AG09309 (cell line): Measurements from ENCODE around the gene RNF112.

Source experiments
- DNase-seq: peaks from one replicate; pipeline ENCODE4 v3.0.0-alpha.2; 2010; ENCODE audit warnings: low read depth
- H3K4me3 ChIP-seq: 2 replicates; pipeline ENCODE4 v1.5.1; 2011; ENCODE audit warnings: mild to moderate bottlenecking, low read depth, low read length, moderate library complexity; ENCODE audit not compliant: control insufficient read depth
- CTCF ChIP-seq: IDR thresholded peaks from 2 replicates; pipeline ENCODE4 v1.5.1; 2011; ENCODE audit warnings: mild to moderate bottlenecking, low read depth, low read length, inconsistent platforms; ENCODE audit not compliant: insufficient read depth, control insufficient read depth; ENCODE audit errors: missing control alignments

RNF112 gene

GRCh38 chr17:19412510-19412909 is 1.5 kb downstream of the RNF112 start:
- H3K4me3 ChIP-seq = no peak overlapping the region
- no peak for TF ChIP-seq CTCF
- no peak for DNase-seq

DNA sequence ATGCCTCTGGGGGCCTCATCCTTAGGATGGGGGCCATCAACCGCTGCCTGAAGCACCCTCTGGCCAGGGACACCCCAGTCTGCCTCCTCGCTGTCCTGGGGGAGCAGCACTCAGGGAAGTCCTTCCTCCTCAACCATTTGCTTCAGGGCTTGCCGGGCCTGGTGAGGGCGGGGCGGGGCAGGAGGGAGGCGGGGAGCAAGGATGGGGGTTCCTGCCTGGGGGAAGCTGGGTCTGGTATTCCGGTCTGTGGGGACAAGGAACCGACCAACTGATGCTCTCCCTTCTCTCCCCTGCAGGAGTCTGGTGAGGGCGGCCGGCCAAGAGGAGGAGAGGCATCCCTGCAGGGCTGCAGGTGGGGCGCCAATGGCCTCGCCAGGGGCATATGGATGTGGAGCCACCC is 2.0 kb downstream of the RNF112 start:
- TF ChIP-seq CTCF = no peak
- DNase-seq = no peak
- H3K4me3 ChIP-seq = no peak overlapping the region

GRCh38 chr17:19413761-19414160 is 2.7 kb downstream of the RNF112 start:
- DNase-seq = no peak
- H3K4me3 ChIP-seq = no peak overlapping the region
- TF ChIP-seq CTCF = no peak

- no peak for TF ChIP-seq CTCF
- no peak for DNase-seq
- no peak overlapping the region for H3K4me3 ChIP-seq
These were observed 3.6 kb downstream of the RNF112 start for GRCh38 chr17:19414396-19415280.

- no peak for DNase-seq
- H3K4me3 ChIP-seq = no peak overlapping the region
- TF ChIP-seq CTCF = no peak
These were observed 4.3 kb downstream of the RNF112 start for GRCh38 chr17:19415311-19415710.

DNA sequence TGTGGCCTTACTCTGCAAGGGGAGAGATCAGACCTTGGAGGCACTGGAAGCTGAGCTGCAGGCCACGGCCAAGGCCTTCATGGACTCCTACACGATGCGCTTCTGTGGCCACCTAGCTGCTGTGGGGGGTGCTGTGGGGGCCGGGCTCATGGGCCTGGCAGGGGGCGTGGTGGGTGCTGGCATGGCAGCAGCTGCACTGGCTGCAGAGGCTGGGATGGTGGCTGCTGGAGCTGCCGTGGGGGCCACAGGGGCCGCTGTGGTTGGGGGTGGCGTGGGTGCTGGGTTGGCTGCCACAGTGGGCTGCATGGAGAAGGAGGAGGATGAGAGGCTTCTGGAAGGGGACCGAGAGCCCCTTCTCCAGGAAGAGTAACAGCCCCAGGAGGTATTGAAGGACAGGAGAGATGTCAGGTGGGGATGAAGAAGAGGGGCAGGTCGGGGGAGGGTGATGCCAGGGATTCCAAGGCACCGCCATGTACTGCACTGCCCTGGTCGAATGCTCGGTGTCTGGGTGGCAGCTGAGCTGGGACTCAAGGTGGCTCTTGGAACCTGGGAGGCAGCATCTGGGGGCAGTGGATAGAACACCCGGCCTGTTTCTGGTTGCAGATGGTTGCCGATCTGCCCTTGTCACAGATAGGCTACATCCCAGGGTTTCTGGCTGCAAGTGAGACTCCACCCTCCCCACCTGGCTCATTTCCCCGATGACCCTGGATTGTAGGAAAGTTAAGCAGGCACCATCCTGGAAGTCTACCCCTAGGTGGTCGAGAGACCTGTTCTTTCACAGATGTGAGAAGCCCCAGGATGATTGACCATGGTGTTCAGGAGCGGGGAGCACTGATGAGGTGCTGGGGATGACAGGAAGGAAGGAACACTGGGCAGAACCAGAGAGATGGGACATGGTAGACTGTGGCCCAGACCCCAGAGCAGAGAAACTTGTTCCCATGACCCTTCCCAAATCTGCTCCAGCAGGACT is 5.1 kb downstream of the RNF112 start:
- DNase-seq = no peak
- H3K4me3 ChIP-seq = no peak overlapping the region
- TF ChIP-seq CTCF = no peak
